HG02610 (cell line): ENCODE measurements around the gene YTHDF1.

Source experiments
- ATAC-seq: cut with Tn5 transposase; IDR thresholded peaks from one replicate; pipeline ENCODE4 v1.9.1; 2021; ENCODE audit warnings: mild to moderate bottlenecking, moderate library complexity; ENCODE audit not compliant: unreplicated experiment

YTHDF1 gene

GRCh38 chr20:63174309-63175037 lies 41.5 kb downstream of the YTHDF1 start:
- ATAC-seq = no peak

- ATAC-seq = no peak
These were observed 42.3 kb downstream of the YTHDF1 start for GRCh38 chr20:63173552-63174191.

GRCh38 chr20:63172726-63173125 lies 43.2 kb downstream of the YTHDF1 start:
- ATAC-seq = no peak

- ATAC-seq = no peak
These were observed 43.9 kb downstream of the YTHDF1 start for GRCh38 chr20:63171991-63172390.

- ATAC-seq = no peak
These were observed 46.2 kb downstream of the YTHDF1 start for GRCh38 chr20:63169681-63170080.

- ATAC-seq = no peak
These were observed 47.1 kb downstream of the YTHDF1 start for GRCh38 chr20:63168861-63169260.

GRCh38 chr20:63167918-63168520 lies 47.9 kb downstream of the YTHDF1 start:
- no peak for ATAC-seq

- ATAC-seq = no peak
These were observed 48.7 kb downstream of the YTHDF1 start for GRCh38 chr20:63167026-63167917.

- ATAC-seq = no peak
These were observed 49.5 kb downstream of the YTHDF1 start for GRCh38 chr20:63166193-63167020.

- ATAC-seq = no peak
These were observed 50.4 kb downstream of the YTHDF1 start for GRCh38 chr20:63165356-63166192.

- no peak for ATAC-seq
These were observed 51.2 kb downstream of the YTHDF1 start for GRCh38 chr20:63164484-63165355.

- no peak for ATAC-seq
These were observed 52.1 kb downstream of the YTHDF1 start for GRCh38 chr20:63163596-63164483.

- ATAC-seq = no peak
These were observed 52.8 kb downstream of the YTHDF1 start for GRCh38 chr20:63163171-63163570.

- ATAC-seq = no peak
These were observed 53.6 kb downstream of the YTHDF1 start for GRCh38 chr20:63162206-63162795.

- ATAC-seq = no peak
These were observed 54.7 kb downstream of the YTHDF1 start for GRCh38 chr20:63161176-63161651.

GRCh38 chr20:63160641-63161175 lies 55.2 kb downstream of the YTHDF1 start:
- no peak for ATAC-seq
